Activated B cell treated with CpG ODN at 0.5 μM for 24 hours (primary cell): ENCODE results near the gene TRABD2B. TPM values are rescaled to one million over a fixed set of nuclear protein-coding genes. Genes with fewer than 3 reads are reported as not detected.
"Not testable (repeated sequence)": the region's sequence is repeated elsewhere in the genome, so short reads cannot be mapped to it uniquely, and the experiment has no call there.

ENCODE experiments used
- ATAC-seq: fragments of 200-7000 bp; cut with Tn5 transposase; one replicate; pipeline ENCODE4 v1.10.0; 2021; ENCODE audit warnings: low read depth, mild to moderate bottlenecking, moderate library complexity
- CTCF ChIA-PET: fragments of 350-600 bp; sonication (Branson Sonifier 250); formaldehyde crosslinking; loops from one replicate; lab custom pipeline; 2021; ENCODE audit warnings: antibody characterized with exemption; lab: Charles Lee
- POLR2A ChIA-PET: fragments of 350-600 bp; sonication (Branson Sonifier 250); formaldehyde crosslinking; loops from one replicate; lab custom pipeline; 2021; ENCODE audit warnings: antibody characterized with exemption; lab: Charles Lee
- DNase-seq: peaks from one replicate; pipeline ENCODE4 v3.0.0; 2022
- H3K27ac Mint-ChIP-seq: one replicate; pipeline ENCODE4 v1.8.0; 2020; ENCODE audit warnings: mixed read lengths
- H3K27me3 Mint-ChIP-seq: one replicate; pipeline ENCODE4 v1.8.0; 2021; ENCODE audit warnings: mixed read lengths
- H3K36me3 Mint-ChIP-seq: one replicate; pipeline ENCODE4 v1.8.0; 2021; ENCODE audit warnings: low read depth, mixed read lengths
- H3K4me1 Mint-ChIP-seq: one replicate; pipeline ENCODE4 v1.8.0; 2021; ENCODE audit warnings: mixed read lengths
- H3K4me3 Mint-ChIP-seq: one replicate; pipeline ENCODE4 v1.8.0; 2020; ENCODE audit warnings: mild to moderate bottlenecking, mixed read lengths
- H3K9me3 Mint-ChIP-seq: one replicate; pipeline ENCODE4 v1.8.0; 2020; ENCODE audit warnings: mixed read lengths
- intact Hi-C: fragments of 100-400 bp; cut with micrococcal nuclease; formaldehyde crosslinking; loops from one replicate; pipeline ENCODE4 v1.15.1; 2024
- total RNA-seq: library from RNA; stranded (reverse); gene quantifications from 2 replicates; pipeline ENCODE4 v1.2.3, GENCODE V29; 2022
- TF ChIP-seq, protein P1 (sequence below): fragments of 200-600 bp; IDR thresholded peaks from one replicate; pipeline ENCODE4 v1.8.0; 2022; ENCODE audit warnings: antibody characterized with exemption, mild to moderate bottlenecking

The TRABD2B gene
- total RNA-seq, 1 donor from 2014 or later, result not detected

GRCh38 chr1:47964636-47965035 lies 32.5 kb downstream of the TRABD2B start:
- DNase-seq, result no peak
- Mint-ChIP-seq H3K4me1 (no peaks in the 10 kb centered on the region), H3K4me3 (no peak overlapping the region), H3K9me3 (no peaks in the 10 kb centered on the region), H3K27me3 (peaks cover 6% of the 10 kb centered on the region), H3K36me3 (no peaks in the 10 kb centered on the region), H3K27ac (no peak overlapping the region)
- intact Hi-C loops, result no loop called here
- TF ChIP-seq, protein P1, sequence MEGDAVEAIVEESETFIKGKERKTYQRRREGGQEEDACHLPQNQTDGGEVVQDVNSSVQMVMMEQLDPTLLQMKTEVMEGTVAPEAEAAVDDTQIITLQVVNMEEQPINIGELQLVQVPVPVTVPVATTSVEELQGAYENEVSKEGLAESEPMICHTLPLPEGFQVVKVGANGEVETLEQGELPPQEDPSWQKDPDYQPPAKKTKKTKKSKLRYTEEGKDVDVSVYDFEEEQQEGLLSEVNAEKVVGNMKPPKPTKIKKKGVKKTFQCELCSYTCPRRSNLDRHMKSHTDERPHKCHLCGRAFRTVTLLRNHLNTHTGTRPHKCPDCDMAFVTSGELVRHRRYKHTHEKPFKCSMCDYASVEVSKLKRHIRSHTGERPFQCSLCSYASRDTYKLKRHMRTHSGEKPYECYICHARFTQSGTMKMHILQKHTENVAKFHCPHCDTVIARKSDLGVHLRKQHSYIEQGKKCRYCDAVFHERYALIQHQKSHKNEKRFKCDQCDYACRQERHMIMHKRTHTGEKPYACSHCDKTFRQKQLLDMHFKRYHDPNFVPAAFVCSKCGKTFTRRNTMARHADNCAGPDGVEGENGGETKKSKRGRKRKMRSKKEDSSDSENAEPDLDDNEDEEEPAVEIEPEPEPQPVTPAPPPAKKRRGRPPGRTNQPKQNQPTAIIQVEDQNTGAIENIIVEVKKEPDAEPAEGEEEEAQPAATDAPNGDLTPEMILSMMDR, result no peak
- no peak for ATAC-seq
- POLR2A ChIA-PET, result no interaction called here
- CTCF ChIA-PET, result no interaction called here

DNA sequence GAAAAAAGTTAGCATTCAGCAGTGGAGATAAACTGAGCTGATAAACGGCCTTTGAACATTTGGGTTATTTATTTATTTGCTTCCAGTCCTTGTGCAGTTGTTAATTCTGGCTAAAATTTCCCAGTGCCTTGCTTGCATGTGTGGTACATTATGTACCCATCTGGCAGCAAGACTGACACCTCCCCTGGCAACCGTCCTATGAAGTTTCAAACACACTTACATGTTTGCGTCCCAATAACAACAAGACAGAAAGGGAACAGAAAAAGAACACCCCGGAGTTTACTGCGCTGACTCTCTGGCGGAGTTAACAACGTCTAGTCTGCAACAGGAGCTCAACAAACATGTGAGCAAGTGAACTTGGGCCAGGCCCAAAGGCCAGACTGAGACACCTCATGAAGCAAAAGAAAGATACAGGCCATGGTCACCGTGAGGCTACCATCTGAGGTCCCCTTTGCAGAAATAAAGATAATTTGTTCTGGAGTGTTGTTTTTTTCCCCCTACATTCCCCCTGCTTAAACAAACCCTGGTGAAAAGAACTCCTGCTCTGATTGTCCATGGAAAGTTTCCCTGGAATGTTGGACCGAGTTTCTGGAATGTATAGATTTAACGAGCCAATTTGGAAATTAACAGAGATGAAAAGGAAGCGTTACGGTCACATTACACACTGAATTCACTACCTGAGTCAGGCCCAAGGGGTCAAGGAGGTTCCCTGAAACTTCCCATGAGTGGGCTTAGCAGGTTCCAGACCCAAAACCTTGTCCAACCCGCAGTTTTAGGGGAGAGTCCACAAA lies 33.4 kb downstream of the TRABD2B start:
- H3K27me3 Mint-ChIP-seq, result peaks cover 6% of the 10 kb centered on the region
- intact Hi-C loops, result no loop called here
- DNase-seq (no peak), ATAC-seq (no peak)
- POLR2A ChIA-PET, result no interaction called here
- no peaks in the 10 kb centered on the region for H3K36me3 Mint-ChIP-seq
- H3K9me3 Mint-ChIP-seq, result no peaks in the 10 kb centered on the region
- TF ChIP-seq, protein P1, result no peak
- no peak overlapping the region for H3K4me3 Mint-ChIP-seq
- CTCF ChIA-PET, result no interaction called here
- H3K4me1 Mint-ChIP-seq, result no peaks in the 10 kb centered on the region
- H3K27ac Mint-ChIP-seq, result no peak overlapping the region

- H3K36me3 Mint-ChIP-seq, result no peaks in the 10 kb centered on the region
- ChIA-PET CTCF (no interaction called here), POLR2A (no interaction called here)
- TF ChIP-seq, protein P1, result no peak
- H3K9me3 Mint-ChIP-seq, result no peaks in the 10 kb centered on the region
- H3K27me3 Mint-ChIP-seq, result peaks cover 6% of the 10 kb centered on the region
- intact Hi-C loops, result no loop called here
- H3K4me3 Mint-ChIP-seq, result no peak overlapping the region
- H3K27ac Mint-ChIP-seq, result no peak overlapping the region
- no peak for DNase-seq
- no peaks in the 10 kb centered on the region for H3K4me1 Mint-ChIP-seq
- no peak for ATAC-seq
Measured at GRCh38 chr1:47962750-47963492, 34.3 kb downstream of the TRABD2B start.

- H3K9me3 Mint-ChIP-seq, ATAC-seq, POLR2A ChIA-PET, H3K4me3 Mint-ChIP-seq, CTCF ChIA-PET, intact Hi-C loops, H3K4me1 Mint-ChIP-seq, H3K27ac Mint-ChIP-seq, DNase-seq, H3K36me3 Mint-ChIP-seq: not testable (repeated sequence)
- peaks cover 12% of the 10 kb centered on the region for H3K27me3 Mint-ChIP-seq
Measured at GRCh38 chr1:47961835-47962234, 35.4 kb downstream of the TRABD2B start.

DNA sequence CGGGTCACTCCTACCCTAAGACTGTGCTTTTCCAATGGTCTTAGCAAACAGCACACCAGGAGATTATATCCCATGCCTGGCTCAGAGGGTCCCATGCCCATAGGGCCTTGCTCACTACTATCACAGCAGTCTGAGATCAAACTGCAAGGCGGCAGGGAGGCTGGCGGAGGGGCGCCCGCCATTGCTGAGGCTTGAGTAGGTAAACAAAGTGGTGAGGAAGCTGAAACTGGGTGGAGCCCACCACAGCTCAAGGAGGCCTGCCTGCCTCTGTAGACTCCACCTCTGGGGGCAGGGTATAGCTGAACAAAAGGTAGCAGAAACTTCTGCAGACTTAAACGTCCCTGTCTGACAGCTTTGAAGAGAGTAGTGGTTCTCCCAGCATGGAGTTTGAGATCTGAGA lies 40.7 kb downstream of the TRABD2B start:
- DNase-seq, CTCF ChIA-PET: not testable (repeated sequence)

DNA sequence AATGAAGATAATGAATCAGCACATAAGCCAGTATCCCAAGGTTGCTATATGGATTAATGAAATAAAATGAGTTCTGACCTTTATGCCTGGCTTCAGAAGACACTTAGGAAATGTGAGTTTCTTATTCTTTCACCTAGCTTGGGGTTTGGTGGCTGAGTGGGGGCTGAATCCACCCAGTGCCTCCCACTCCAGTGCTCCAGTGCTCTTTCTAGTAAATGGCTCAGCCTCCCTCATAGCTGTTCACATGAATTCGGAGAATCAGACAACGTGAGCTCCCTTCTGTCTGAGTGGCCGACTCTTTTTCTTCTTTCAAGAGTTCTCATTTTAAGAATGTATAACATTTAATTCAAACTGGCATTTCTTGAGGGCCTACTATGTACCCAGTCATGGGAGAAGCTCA lies 43.5 kb downstream of the TRABD2B start:
- H3K36me3 Mint-ChIP-seq, result no peaks in the 10 kb centered on the region
- H3K4me3 Mint-ChIP-seq, result no peak overlapping the region
- intact Hi-C loops, result no loop called here
- no peaks in the 10 kb centered on the region for H3K4me1 Mint-ChIP-seq
- H3K27ac Mint-ChIP-seq, result no peak overlapping the region
- CTCF ChIA-PET, result no interaction called here
- H3K9me3 Mint-ChIP-seq, result peaks cover 2% of the 10 kb centered on the region
- TF ChIP-seq, protein P1, result no peak
- H3K27me3 Mint-ChIP-seq, result peaks cover 15% of the 10 kb centered on the region
- DNase-seq (no peak), ATAC-seq (no peak)
- POLR2A ChIA-PET, result no interaction called here

More for the DNA sequence above, 40.7 kb downstream of the TRABD2B start:
- intact Hi-C loops, H3K27ac Mint-ChIP-seq, ATAC-seq, POLR2A ChIA-PET, H3K9me3 Mint-ChIP-seq, H3K4me1 Mint-ChIP-seq, H3K4me3 Mint-ChIP-seq, H3K36me3 Mint-ChIP-seq: not testable (repeated sequence)
- H3K27me3 Mint-ChIP-seq, result peaks cover 15% of the 10 kb centered on the region
